HAP-1 (cell line): ENCODE data around the gene C3orf33.

Experiments used
- DNase-seq, 2 experiments: peaks; one replicate each; pipeline ENCODE4 v3.0.0-alpha.2; 2016 to 2020; ENCODE audit warnings: low spot score in 2 of 2
- H3K27me3 ChIP-seq: fragments of 250-450 bp; sonication (Bioruptor Pico); 2 replicates; pipeline ENCODE4 v1.5.1; 2020; ENCODE audit warnings: low read depth, mild to moderate bottlenecking, moderate library complexity
- H3K36me3 ChIP-seq: fragments of 250-450 bp; sonication (Bioruptor Pico); replicated peaks from 2 replicates; pipeline ENCODE4 v1.5.1; 2020; ENCODE audit warnings: mild to moderate bottlenecking
- H3K4me1 ChIP-seq: fragments of 250-450 bp; sonication (Bioruptor Pico); 2 replicates; pipeline ENCODE4 v1.5.1; 2020; ENCODE audit warnings: mild to moderate bottlenecking
- H3K4me3 ChIP-seq: fragments of 250-450 bp; sonication (Bioruptor Pico); 2 replicates; pipeline ENCODE4 v1.5.1; 2020; ENCODE audit warnings: mild to moderate bottlenecking, moderate library complexity
- H3K9me3 ChIP-seq: fragments of 250-450 bp; sonication (Bioruptor Pico); 2 replicates; pipeline ENCODE4 v1.5.1; 2020; ENCODE audit warnings: mild to moderate bottlenecking, moderate library complexity
- in situ Hi-C: fragments of 300-500 bp; cut with MboI; formaldehyde crosslinking; loops from 3 replicates; pipeline ENCODE4 v1.14.3; 2020; ENCODE audit warnings: low sequenced_read_pairs, inconsistent platforms, mixed read lengths

Gene C3orf33

DNA sequence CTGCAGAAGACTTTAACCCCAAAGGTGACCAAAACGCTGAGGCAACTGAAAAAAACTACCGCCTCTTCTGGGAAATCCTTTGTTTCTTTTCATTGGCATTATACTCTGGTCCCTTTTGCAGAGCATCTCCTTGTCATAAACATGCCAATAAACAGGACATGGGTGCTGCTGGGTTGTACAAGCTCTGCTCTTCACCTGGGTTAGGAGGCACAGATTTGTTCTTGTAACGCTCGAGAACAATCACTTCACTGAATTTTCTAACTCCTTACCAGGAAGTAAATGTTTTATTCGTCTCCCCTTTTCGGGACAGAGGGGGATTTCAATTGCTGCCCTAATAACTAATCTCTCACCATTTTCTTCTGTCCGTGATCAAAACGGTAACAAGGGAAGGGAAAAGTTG, 62.5 kb downstream of the C3orf33 start:
- H3K9me3 ChIP-seq: no peaks in the 10 kb centered on the region
- peak in 1 of 2 experiments; percentile 18 for DNase-seq
- peak overlapping the region; percentile 73 for H3K4me3 ChIP-seq
- H3K4me1 ChIP-seq: peaks cover 32% of the 10 kb centered on the region
- H3K27me3 ChIP-seq: no peaks in the 10 kb centered on the region
- in situ Hi-C loops: loop anchor here (10.0 kb wide), 1 partner anchor 111 kb away; the partner anchor contains the start of gene SLC33A1
- no peaks in the 10 kb centered on the region; the same call in 1 of the 2 replicates for H3K36me3 ChIP-seq

DNA sequence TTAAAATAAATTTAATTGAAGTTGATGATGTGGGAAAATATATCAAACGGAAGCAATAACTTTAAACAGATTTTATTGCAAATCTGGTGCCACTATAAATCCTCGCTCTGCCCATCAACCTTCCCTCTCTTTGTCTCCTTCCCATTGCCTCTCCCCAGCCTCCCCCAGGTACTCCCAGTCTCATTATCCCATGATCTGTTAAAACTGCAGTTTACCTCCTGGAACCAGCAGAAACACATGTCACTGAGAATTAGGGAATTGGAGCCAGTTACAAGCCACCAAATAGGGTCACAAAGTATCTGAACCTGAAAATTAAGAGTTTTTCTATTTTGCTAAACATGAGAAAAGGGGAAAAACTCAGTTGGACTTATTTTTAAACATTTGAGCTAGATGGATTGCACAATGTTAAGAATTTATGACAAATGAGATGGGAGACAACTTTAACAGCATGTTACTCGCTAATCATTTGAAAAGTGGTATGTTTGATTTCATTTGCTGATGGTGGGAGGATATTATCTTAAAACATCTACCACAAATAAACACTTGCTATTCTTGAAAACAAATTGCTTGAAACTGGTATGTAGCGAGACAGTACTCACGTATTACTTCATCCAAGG, 63.6 kb downstream of the C3orf33 start:
- H3K4me1 ChIP-seq: peaks cover 30% of the 10 kb centered on the region
- H3K9me3 ChIP-seq: no peaks in the 10 kb centered on the region
- in situ Hi-C loops: loop anchor here (10.0 kb wide), 1 partner anchor 112 kb away; the partner anchor contains the start of gene SLC33A1
- DNase-seq: no peak
- H3K27me3 ChIP-seq: no peaks in the 10 kb centered on the region
- H3K36me3 ChIP-seq: no peaks in the 10 kb centered on the region; the same call in 1 of the 2 replicates
- H3K4me3 ChIP-seq: no peak overlapping the region

DNA sequence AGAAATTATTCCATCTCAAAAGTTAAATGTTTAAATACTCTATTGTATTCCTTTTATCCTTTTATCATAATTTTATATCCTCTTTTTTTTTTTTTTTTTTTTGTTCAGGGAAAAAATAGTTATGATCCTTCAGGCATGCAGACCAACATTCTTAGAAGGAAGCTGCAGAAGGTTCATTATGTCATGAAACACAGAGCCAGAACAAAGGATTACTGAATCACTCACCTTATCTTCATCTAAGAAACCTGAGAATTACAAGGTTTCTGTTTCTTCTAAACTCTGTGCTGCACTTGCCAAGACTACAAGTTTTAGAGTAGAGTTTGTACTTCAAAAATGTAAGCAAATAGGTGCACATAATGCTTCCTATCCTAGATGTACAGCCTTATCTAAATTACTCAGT, 64.5 kb downstream of the C3orf33 start:
- Histone ChIP-seq H3K27me3 (no peaks in the 10 kb centered on the region), H3K9me3 (no peaks in the 10 kb centered on the region), H3K36me3 (no peaks in the 10 kb centered on the region; the same call in 1 of the 2 replicates), H3K4me1 (peaks cover 22% of the 10 kb centered on the region), H3K4me3 (no peak overlapping the region)
- in situ Hi-C loops: loop anchor here (10.0 kb wide), 1 partner anchor 113 kb away; the partner anchor contains the start of gene SLC33A1
- DNase-seq: no peak

DNA sequence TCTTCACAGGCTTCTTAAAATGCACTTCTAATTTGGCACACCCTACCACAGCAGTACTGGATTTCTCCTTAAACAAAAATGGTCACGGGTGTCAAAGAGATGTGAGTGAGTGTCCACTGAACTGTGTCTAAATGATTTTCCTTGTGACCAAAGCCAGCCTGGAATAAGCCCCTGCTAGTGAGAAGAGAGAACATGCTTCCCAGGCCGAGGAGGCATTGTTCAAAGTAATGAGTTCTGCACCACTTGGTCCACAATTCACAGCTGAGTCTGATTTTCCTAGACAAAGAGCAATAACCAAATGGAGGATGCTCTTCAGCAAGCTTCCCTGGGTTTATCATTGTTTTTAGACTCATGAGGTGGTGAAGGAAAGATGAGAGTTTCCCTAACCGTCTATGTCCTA, 65.0 kb downstream of the C3orf33 start:
- Histone ChIP-seq H3K36me3 (no peaks in the 10 kb centered on the region; the same call in 1 of the 2 replicates), H3K4me1 (peaks cover 17% of the 10 kb centered on the region), H3K27me3 (no peaks in the 10 kb centered on the region), H3K4me3 (no peak overlapping the region), H3K9me3 (no peaks in the 10 kb centered on the region)
- no peak for DNase-seq
- in situ Hi-C loops: loop anchor here (10.0 kb wide), 1 partner anchor 114 kb away; the partner anchor contains the start of gene SLC33A1

DNA sequence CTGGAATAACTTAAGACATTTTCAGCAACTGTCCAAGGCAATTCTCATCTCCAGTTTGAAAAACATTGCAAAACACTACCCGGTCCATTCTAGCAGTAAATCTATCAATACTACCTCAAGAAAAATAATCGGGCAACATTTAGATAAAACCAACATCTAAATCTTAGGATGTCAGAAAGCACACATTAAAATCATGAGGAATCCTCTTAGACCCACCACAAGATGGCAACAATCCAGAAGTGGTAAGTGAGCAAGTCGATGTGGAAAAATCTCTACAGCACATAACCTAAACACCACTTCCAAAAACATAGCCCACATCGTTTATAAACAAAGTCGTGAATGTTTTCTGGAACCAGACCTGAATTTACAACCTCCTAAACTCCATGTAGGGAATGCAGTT, 66.9 kb downstream of the C3orf33 start:
- Histone ChIP-seq H3K4me1 (peaks cover 12% of the 10 kb centered on the region), H3K27me3 (no peaks in the 10 kb centered on the region), H3K9me3 (no peaks in the 10 kb centered on the region), H3K4me3 (no peak overlapping the region), H3K36me3 (no peaks in the 10 kb centered on the region)
- in situ Hi-C loops: no loop called here
- no peak for DNase-seq

DNA sequence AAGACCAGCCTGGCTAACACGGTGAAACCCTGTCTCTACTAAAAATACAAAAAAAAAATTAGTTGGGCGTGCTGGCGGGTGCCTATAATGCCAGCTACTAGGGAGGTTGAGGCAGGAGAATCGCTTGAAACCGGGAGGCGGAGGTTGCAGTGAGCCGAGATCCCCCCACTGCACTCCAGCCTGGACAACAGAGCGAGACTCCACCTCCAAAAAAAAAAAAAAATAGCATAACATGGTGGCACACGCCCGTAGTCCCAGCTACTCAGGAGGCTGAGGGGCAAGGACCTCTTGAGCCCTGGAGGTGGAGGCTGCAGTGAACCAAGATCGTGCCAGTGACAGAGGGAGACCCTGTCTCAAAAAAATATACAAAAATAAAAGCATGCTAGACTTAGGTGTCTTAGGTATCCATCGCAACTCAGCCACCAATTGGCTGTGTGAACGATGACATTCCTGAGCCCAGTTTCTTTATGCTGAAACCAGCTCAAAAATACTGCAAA, 67.5 kb downstream of the C3orf33 start:
- DNase-seq: no peak
- H3K4me3 ChIP-seq: no peak overlapping the region
- H3K9me3 ChIP-seq: no peaks in the 10 kb centered on the region
- peaks cover 12% of the 10 kb centered on the region for H3K4me1 ChIP-seq
- no peaks in the 10 kb centered on the region for H3K27me3 ChIP-seq
- H3K36me3 ChIP-seq: no peaks in the 10 kb centered on the region
- in situ Hi-C loops: no loop called here

DNA sequence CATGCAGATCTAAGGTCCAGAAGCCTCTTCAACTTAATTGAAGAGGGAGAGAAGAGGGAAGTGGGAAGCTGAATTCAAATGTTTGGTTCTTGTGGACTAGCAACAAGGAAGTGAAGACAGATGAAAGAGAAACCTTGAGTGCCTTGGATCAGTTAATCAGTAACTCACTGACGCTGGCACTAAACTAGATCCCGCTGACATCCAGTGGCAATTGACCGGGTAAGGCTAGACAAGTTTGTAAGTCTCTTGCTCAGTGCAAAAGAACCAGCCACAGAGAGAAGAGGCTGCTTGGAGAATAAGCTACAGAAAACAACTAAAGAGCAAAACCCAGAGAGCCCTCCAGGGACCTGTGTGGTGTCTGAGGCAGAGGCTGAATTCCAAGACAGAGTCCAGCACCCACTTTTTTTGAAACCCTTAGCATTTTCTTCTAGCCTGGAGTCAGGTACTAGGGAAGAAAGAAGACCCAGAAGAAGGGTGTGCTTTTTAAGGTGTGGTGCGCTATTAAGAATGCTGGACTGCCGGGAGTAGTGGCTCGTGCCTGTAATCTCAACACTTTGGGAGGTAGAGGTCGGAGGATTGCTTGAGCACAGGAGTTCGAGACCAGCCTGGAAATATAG, 68.1 kb downstream of the C3orf33 start:
- Histone ChIP-seq H3K36me3 (no peaks in the 10 kb centered on the region), H3K9me3 (no peaks in the 10 kb centered on the region), H3K27me3 (no peaks in the 10 kb centered on the region), H3K4me1 (peaks cover 11% of the 10 kb centered on the region), H3K4me3 (no peak overlapping the region)
- DNase-seq: no peak
- in situ Hi-C loops: no loop called here

DNA sequence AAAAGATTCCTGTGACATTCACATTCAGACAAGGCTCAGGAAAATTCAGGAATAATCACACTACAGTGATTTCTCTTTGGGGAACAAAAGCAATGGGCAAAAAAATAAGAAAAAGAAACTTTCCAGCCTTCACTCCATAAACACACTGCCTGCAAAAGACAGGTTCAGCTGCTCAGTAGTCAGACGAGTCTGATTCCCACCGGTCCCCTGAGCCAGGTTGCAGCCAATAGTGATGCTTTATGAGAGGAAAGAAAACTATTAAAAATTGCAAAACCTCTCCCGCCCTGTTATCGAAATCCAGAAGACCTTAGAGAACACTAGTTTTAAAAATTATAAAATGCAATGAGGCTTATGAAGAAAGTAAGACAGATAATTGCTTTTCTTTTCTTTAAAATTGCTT, 69.7 kb downstream of the C3orf33 start:
- Histone ChIP-seq H3K9me3 (no peaks in the 10 kb centered on the region), H3K27me3 (no peaks in the 10 kb centered on the region), H3K36me3 (no peaks in the 10 kb centered on the region), H3K4me1 (no peaks in the 10 kb centered on the region), H3K4me3 (no peak overlapping the region)
- in situ Hi-C loops: no loop called here
- DNase-seq: no peak

DNA sequence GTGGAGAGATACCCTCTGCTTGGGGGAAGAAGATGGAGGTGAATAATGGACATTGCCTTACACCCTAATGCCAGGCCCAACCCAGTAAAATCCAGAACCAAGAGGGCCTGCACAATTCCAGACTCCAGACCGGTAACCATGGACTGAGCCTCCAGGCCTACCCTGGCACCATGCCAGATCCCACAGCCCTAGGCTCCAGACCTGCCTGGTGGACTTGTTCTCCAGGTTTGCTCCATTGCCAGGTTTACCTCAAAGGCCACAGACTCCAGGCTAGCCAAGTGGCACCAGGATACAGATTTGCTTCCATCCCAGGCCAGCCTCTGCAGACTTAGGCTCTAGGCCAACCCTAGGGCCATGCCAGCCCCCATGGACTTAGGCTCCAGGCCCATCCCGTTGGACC, 75.2 kb downstream of the C3orf33 start:
- Histone ChIP-seq H3K36me3 (no peaks in the 10 kb centered on the region; the same call in 1 of the 2 replicates), H3K27me3 (no peaks in the 10 kb centered on the region), H3K4me1 (peaks cover 3% of the 10 kb centered on the region), H3K9me3 (no peaks in the 10 kb centered on the region; the same call in 1 of the 2 replicates), H3K4me3 (no peak overlapping the region)
- no peak for DNase-seq
- in situ Hi-C loops: no loop called here

DNA sequence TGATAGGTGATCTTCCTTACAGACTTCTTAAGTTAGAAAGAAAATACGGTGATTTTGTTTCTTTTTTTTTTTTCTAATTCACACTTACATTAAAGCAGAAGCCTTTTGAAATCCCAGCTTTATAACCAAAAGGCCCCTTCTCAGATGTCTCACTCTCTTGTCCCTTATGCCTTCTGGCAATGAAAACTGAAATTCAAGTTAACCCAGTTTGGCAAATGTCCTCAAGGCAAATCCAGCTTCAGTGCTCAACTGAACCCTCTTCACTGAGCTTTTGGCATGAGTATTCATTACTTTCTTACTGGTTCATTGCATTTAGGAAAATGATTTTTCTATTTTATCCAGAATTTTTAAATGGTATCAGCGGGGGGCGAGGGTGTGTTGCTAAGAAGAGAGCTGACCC, 78.2 kb downstream of the C3orf33 start:
- peaks cover 5% of the 10 kb centered on the region for H3K4me1 ChIP-seq
- H3K36me3 ChIP-seq: no peaks in the 10 kb centered on the region; the same call in 1 of the 2 replicates
- H3K4me3 ChIP-seq: no peak overlapping the region
- H3K27me3 ChIP-seq: no peaks in the 10 kb centered on the region
- in situ Hi-C loops: no loop called here
- DNase-seq: no peak
- H3K9me3 ChIP-seq: no peaks in the 10 kb centered on the region; the same call in 1 of the 2 replicates

DNA sequence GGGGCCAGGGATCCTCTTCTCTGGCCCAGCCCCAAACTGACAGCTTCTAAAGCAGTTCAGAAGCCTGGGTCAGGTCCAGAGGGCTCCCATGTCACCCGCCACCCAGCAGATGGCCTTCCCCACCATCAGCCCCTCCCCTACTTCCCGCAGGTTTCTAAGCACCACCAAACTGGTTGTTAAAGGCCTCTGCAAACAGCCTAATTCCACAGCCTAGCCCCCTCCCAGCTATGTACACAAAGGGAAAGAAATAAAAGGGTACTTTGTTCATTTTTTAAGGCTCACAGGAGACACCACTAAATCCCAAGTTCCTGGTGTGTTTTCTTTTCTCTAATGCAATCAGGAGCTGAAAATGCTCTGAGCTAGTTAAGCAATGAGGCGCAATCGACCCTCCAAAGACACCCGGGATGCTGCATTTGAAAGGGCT, 91.8 kb downstream of the C3orf33 start:
- in situ Hi-C loops: no loop called here
- H3K9me3 ChIP-seq: 0 out of 2 replicates have a peak, but pooled peaks cover 2% of the 10 kb centered on the region
- no peaks in the 10 kb centered on the region for H3K27me3 ChIP-seq
- DNase-seq: peak in 1 of 2 experiments; percentile 56
- H3K4me1 ChIP-seq: peaks cover 3% of the 10 kb centered on the region
- no peak overlapping the region for H3K4me3 ChIP-seq
- H3K36me3 ChIP-seq: no peaks in the 10 kb centered on the region
